Hepatocyte (in vitro differentiated cells): ENCODE data around the gene C5orf22. TPM values are rescaled to one million over a fixed set of nuclear protein-coding genes. Genes with fewer than 3 reads are reported as not detected.

ENCODE experiments used
- DNase-seq: peaks from one replicate; pipeline ENCODE4 v3.0.0-alpha.2; 2016; ENCODE audit warnings: low spot score
- H2AFZ ChIP-seq: fragments of 200-600 bp; sonication (generic); 2 replicates; pipeline ENCODE4 v1.6.0; 2016; ENCODE audit warnings: antibody characterized with exemption, mild to moderate bottlenecking
- H3K27ac ChIP-seq: fragments of 200-600 bp; sonication (generic); 2 replicates; pipeline ENCODE4 v1.5.1; 2016; ENCODE audit warnings: mild to moderate bottlenecking
- H3K27me3 ChIP-seq: fragments of 200-600 bp; sonication (generic); 2 replicates; pipeline ENCODE4 v1.6.1; 2016
- H3K36me3 ChIP-seq: fragments of 200-600 bp; sonication (generic); replicated peaks from 2 replicates; pipeline ENCODE4 v1.5.1; 2016; ENCODE audit warnings: low read depth; ENCODE audit not compliant: insufficient read depth
- H3K4me1 ChIP-seq: fragments of 200-600 bp; sonication (generic); 2 replicates; pipeline ENCODE4 v1.5.1; 2016; ENCODE audit warnings: mild to moderate bottlenecking, moderate library complexity; ENCODE audit not compliant: insufficient read depth
- H3K4me2 ChIP-seq: fragments of 200-600 bp; sonication (generic); 2 replicates; pipeline ENCODE4 v1.6.0; 2016
- H3K4me3 ChIP-seq: fragments of 200-600 bp; sonication (generic); 2 replicates; pipeline ENCODE4 v1.5.1; 2016; ENCODE audit warnings: mild to moderate bottlenecking
- H3K79me2 ChIP-seq: fragments of 200-600 bp; sonication (generic); 2 replicates; pipeline ENCODE4 v1.6.0; 2017; ENCODE audit warnings: mild to moderate bottlenecking
- H3K9me2 ChIP-seq: fragments of 200-600 bp; sonication (generic); replicated peaks from 2 replicates; pipeline ENCODE4 v1.6.0; 2017; ENCODE audit warnings: mild to moderate bottlenecking; ENCODE audit not compliant: insufficient read depth
- H3K9me3 ChIP-seq: fragments of 200-600 bp; sonication (generic); 2 replicates; pipeline ENCODE4 v1.5.1; 2016; ENCODE audit warnings: low read depth, mild to moderate bottlenecking
- H4K20me1 ChIP-seq: fragments of 200-600 bp; sonication (generic); 2 replicates; pipeline ENCODE4 v1.6.0; 2016; ENCODE audit warnings: mild to moderate bottlenecking; ENCODE audit not compliant: insufficient read depth, poor library complexity, severe bottlenecking
- EZH2 ChIP-seq: fragments of 200-600 bp; sonication (generic); IDR thresholded peaks from 2 replicates; pipeline ENCODE4 v1.6.1; 2016; ENCODE audit warnings: antibody characterized with exemption, mild to moderate bottlenecking, borderline replicate concordance
- EZH2phosphoT487 ChIP-seq: fragments of 200-600 bp; sonication (generic); IDR thresholded peaks from one replicate; pipeline ENCODE4 v1.6.1; 2018; ENCODE audit warnings: antibody characterized with exemption, mild to moderate bottlenecking, low read depth, moderate library complexity; ENCODE audit not compliant: unreplicated experiment, severe bottlenecking
- WGBS: methylation state at CpG from one replicate; pipeline ENCODE4 v1.1.6; 2016; ENCODE audit warnings: low lambda C conversion rate; ENCODE audit errors: missing lambda C conversion rate; 5-methylcytosine and 5-hydroxymethylcytosine counted together
- polyA plus RNA-seq: library from polyadenylated mRNA; unstranded; fragments of >200 nt; fragmentation: Nextera tagmentation; extraction: Ambion mirVana; gene quantifications from 2 replicates; pipeline ENCODE4 v1.2.1, GENCODE V29; 2016
- total RNA-seq: library from RNA; depleted of rRNA; stranded (reverse); fragments of >200 nt; gene quantifications from 2 replicates; pipeline ENCODE4 v1.2.3, GENCODE V29; 2014
- TF ChIP-seq, protein P1 (sequence below): fragments of 200-600 bp; sonication (generic); IDR thresholded peaks from 2 replicates; pipeline ENCODE4 v1.5.1; 2016; ENCODE audit warnings: antibody characterized with exemption, mild to moderate bottlenecking; ENCODE audit not compliant: poor library complexity

The C5orf22 gene
- total and polyA plus RNA-seq, 2 experiments from 2014 or later, result 15.3 to 15.8 TPM

DNA sequence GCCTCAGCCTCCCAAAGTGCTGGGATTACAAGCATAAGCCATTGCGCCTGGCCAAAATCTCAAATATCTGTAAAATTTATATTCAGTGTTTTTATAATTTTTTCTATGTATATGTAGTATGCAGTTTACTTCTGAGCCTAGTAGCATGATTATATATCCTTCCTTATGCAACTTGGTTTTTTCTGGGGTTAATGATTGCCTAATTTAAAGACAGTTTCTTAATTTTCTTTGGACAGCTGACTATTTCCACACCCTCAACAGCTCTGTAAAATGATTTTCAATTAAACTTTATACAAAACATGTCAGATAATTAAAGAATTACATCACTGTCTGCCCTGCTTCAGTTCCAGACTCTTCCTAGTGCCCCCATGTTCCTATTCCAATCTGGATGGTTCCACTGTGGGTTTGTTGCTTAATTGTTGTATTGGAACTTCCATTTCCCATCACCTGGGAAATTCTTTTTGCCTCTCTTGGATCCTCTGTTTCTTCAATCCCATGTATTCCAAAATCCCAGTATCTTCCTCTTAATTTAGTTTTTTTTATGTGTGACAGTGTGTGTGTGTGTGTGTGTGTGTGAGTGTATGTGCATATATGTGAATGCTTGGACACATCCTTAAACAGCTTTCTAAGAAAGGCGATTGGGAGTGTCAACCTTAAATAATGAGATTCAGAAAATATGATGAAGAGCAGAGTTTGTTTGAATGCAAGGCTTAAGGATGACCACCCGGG, 53.2 kb downstream of the C5orf22 start:
- DNase-seq, result no peak
- H3K9me3 ChIP-seq, result no peaks in the 10 kb centered on the region
- H4K20me1 ChIP-seq, result no peaks in the 10 kb centered on the region
- no peak overlapping the region for H2AFZ ChIP-seq
- H3K4me3 ChIP-seq, result no peak overlapping the region
- no peak overlapping the region for H3K4me2 ChIP-seq
- H3K27ac ChIP-seq, result no peak overlapping the region
- no peaks in the 10 kb centered on the region for H3K4me1 ChIP-seq
- WGBS, result 78% methylated on average over 3 of the region's 3 CpGs
- TF ChIP-seq, protein P1, sequence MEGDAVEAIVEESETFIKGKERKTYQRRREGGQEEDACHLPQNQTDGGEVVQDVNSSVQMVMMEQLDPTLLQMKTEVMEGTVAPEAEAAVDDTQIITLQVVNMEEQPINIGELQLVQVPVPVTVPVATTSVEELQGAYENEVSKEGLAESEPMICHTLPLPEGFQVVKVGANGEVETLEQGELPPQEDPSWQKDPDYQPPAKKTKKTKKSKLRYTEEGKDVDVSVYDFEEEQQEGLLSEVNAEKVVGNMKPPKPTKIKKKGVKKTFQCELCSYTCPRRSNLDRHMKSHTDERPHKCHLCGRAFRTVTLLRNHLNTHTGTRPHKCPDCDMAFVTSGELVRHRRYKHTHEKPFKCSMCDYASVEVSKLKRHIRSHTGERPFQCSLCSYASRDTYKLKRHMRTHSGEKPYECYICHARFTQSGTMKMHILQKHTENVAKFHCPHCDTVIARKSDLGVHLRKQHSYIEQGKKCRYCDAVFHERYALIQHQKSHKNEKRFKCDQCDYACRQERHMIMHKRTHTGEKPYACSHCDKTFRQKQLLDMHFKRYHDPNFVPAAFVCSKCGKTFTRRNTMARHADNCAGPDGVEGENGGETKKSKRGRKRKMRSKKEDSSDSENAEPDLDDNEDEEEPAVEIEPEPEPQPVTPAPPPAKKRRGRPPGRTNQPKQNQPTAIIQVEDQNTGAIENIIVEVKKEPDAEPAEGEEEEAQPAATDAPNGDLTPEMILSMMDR, result no peak
- TF ChIP-seq EZH2phosphoT487 (no peak), EZH2 (no peak)
- no peaks in the 10 kb centered on the region for H3K9me2 ChIP-seq
- H3K36me3 ChIP-seq, result no peaks in the 10 kb centered on the region
- no peaks in the 10 kb centered on the region for H3K79me2 ChIP-seq
- no peaks in the 10 kb centered on the region for H3K27me3 ChIP-seq

DNA sequence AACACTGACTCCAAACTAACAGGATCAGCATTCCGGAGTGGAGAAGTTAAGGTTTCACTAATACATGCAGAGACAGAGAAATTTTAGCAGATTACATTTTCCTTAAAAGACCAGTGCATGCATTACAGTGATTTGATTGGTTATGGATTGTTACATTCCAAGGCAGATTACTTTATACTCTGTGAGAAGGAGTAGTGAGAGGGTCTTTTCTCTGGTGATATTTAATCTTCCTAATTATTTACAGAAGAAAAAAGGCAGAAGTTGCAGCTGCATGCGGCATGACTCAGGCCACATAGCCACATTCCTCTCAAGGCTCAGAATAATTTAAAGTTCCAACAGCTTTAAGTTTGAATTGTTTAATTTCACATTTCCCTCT, 53.8 kb downstream of the C5orf22 start:
- Histone ChIP-seq H3K27ac (no peak overlapping the region), H3K4me3 (no peak overlapping the region), H3K27me3 (no peaks in the 10 kb centered on the region), H3K4me2 (no peak overlapping the region), H4K20me1 (no peaks in the 10 kb centered on the region), H3K4me1 (no peaks in the 10 kb centered on the region), H3K36me3 (no peaks in the 10 kb centered on the region), H2AFZ (no peak overlapping the region), H3K79me2 (no peaks in the 10 kb centered on the region), H3K9me3 (no peaks in the 10 kb centered on the region), H3K9me2 (no peaks in the 10 kb centered on the region)
- 69% methylated on average over 2 of the region's 2 CpGs for WGBS
- DNase-seq, result no peak
- TF ChIP-seq EZH2 (no peak), EZH2phosphoT487 (no peak)
- TF ChIP-seq, protein P1, result no peak

DNA sequence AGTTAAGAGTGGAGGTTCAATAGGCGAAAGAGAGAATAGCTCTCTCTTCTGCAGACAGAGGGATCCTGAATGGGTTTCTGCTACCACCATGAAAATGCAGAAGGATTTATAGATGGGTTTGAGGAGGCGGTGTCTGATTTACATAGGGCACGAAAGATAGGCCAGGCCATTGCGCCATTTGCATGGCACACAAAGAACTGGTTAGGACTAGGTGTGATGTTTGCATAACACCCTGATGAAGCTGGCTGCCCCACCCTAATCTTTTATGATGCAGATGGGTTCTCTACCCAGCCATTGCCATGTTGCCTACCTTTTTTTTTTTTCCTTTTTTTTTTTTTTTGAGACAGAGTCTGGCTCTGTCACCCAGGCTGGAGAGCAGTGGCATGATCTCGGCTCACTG, 55.4 kb downstream of the C5orf22 start:
- H3K27ac ChIP-seq, result no peak overlapping the region
- H3K9me2 ChIP-seq, result no peaks in the 10 kb centered on the region
- TF ChIP-seq EZH2phosphoT487 (no peak), EZH2 (no peak)
- TF ChIP-seq, protein P1, result no peak
- no peaks in the 10 kb centered on the region for H3K36me3 ChIP-seq
- no peak overlapping the region for H2AFZ ChIP-seq
- WGBS, result 97% methylated on average over 5 of the region's 5 CpGs
- no peaks in the 10 kb centered on the region for H3K79me2 ChIP-seq
- H4K20me1 ChIP-seq, result no peaks in the 10 kb centered on the region
- no peaks in the 10 kb centered on the region for H3K9me3 ChIP-seq
- no peaks in the 10 kb centered on the region for H3K4me1 ChIP-seq
- H3K4me3 ChIP-seq, result no peak overlapping the region
- DNase-seq, result no peak
- H3K4me2 ChIP-seq, result no peak overlapping the region
- no peaks in the 10 kb centered on the region for H3K27me3 ChIP-seq
